PC-3 (cell line): ENCODE data around the gene SGPL1. TPM values are rescaled to one million over a fixed set of nuclear protein-coding genes. Genes with fewer than 3 reads are reported as not detected.

ENCODE experiments used
- ATAC-seq: fragments of 200-7000 bp; cut with Tn5 transposase; 2 replicates; pipeline ENCODE4 v1.9.1; 2020; ENCODE audit warnings: mild to moderate bottlenecking, moderate library complexity
- BruUV-seq: library from RNA; stranded (reverse); fragments of 400-500 nt; replicated peaks from 2 replicates; lab custom pipeline; 2021; lab: Mats Ljungman, UMichigan
- CTCF ChIA-PET: fragments of 300-600 bp; sonication (Branson Sonifier 250); formaldehyde crosslinking; loops from one replicate; lab custom pipeline; 2022; ENCODE audit warnings: antibody characterized with exemption; lab: Charles Lee
- POLR2A ChIA-PET: fragments of 300-600 bp; sonication (Branson Sonifier 250); formaldehyde crosslinking; loops from one replicate; lab custom pipeline; 2022; ENCODE audit warnings: antibody characterized with exemption; ENCODE audit not compliant: unreplicated experiment; lab: Charles Lee
- DNase-seq: peaks from one replicate; pipeline ENCODE4 v3.0.0-alpha.2; 2015
- H2AFZ ChIP-seq: fragments of 300-600 bp; sonication (generic); 2 replicates; pipeline ENCODE4 v1.6.0; 2016; ENCODE audit warnings: antibody characterized with exemption, low read length
- H3F3A ChIP-seq: fragments of 300-600 bp; sonication (generic); one replicate; pipeline ENCODE4 v1.6.0; 2017; ENCODE audit warnings: antibody characterized with exemption, low read length, control low read depth, mild to moderate bottlenecking; ENCODE audit not compliant: unreplicated experiment
- H3K27ac ChIP-seq: fragments of 300-600 bp; sonication (generic); 2 replicates; pipeline ENCODE4 v1.5.1; 2016; ENCODE audit warnings: mild to moderate bottlenecking, low read length
- H3K27me3 ChIP-seq: fragments of 300-600 bp; sonication (generic); 2 replicates; pipeline ENCODE4 v1.6.1; 2016; ENCODE audit warnings: low read length, mixed read lengths
- H3K36me3 ChIP-seq: fragments of 300-600 bp; sonication (generic); 2 replicates; pipeline ENCODE4 v1.6.1; 2016; ENCODE audit warnings: low read depth, mixed run types, low read length, mixed read lengths
- H3K4me1 ChIP-seq: fragments of 300-600 bp; sonication (generic); 2 replicates; pipeline ENCODE4 v1.5.1; 2016; ENCODE audit warnings: low read length; ENCODE audit not compliant: insufficient read depth
- H3K4me2 ChIP-seq: fragments of 300-600 bp; sonication (generic); 2 replicates; pipeline ENCODE4 v1.6.0; 2016; ENCODE audit warnings: low read length
- H3K4me3 ChIP-seq: fragments of 300-600 bp; sonication (generic); 2 replicates; pipeline ENCODE4 v1.5.1; 2016; ENCODE audit warnings: mild to moderate bottlenecking, low read length, mixed read lengths
- H3K79me2 ChIP-seq: fragments of 300-600 bp; sonication (generic); 2 replicates; pipeline ENCODE4 v1.6.1; 2017; ENCODE audit warnings: low read length, mixed read lengths
- H3K9ac ChIP-seq: fragments of 300-600 bp; sonication (generic); 2 replicates; pipeline ENCODE4 v1.6.0; 2016; ENCODE audit warnings: mild to moderate bottlenecking, low read length
- H3K9me2 ChIP-seq: fragments of 300-600 bp; sonication (generic); replicated peaks from 2 replicates; pipeline ENCODE4 v1.6.1; 2016; ENCODE audit warnings: mixed run types, low read length, mixed read lengths
- H3K9me3 ChIP-seq: fragments of 300-600 bp; sonication (generic); 2 replicates; pipeline ENCODE4 v1.6.1; 2016; ENCODE audit warnings: low read length, mixed read lengths
- H4K20me1 ChIP-seq: fragments of 300-600 bp; sonication (generic); 2 replicates; pipeline ENCODE4 v1.6.1; 2016; ENCODE audit warnings: low read length, mixed read lengths
- CTCF ChIP-seq: fragments of 300-600 bp; sonication (generic); conservative IDR thresholded peaks from 2 replicates; pipeline ENCODE4 v1.5.1; 2017; ENCODE audit warnings: antibody characterized with exemption, low read depth, mild to moderate bottlenecking, low read length
- EZH2 ChIP-seq: fragments of 300-600 bp; sonication (generic); IDR thresholded peaks from one replicate; pipeline ENCODE4 v1.6.1; 2017; ENCODE audit warnings: antibody characterized with exemption, mild to moderate bottlenecking, low read length; ENCODE audit not compliant: unreplicated experiment
- EZH2phosphoT487 ChIP-seq: fragments of 300-600 bp; sonication (generic); IDR thresholded peaks from 2 replicates; pipeline ENCODE4 v1.6.1; 2018; ENCODE audit warnings: mild to moderate bottlenecking, antibody characterized with exemption, low read length, borderline replicate concordance
- intact Hi-C: fragments of 100-400 bp; cut with micrococcal nuclease; formaldehyde crosslinking; loops from 2 replicates; pipeline ENCODE4 v1.9.0; 2023
- total RNA-seq: library from RNA; depleted of rRNA; stranded (reverse); fragments of >200 nt; gene quantifications from 2 replicates; pipeline ENCODE4 v1.2.3, GENCODE V29; 2014

The SGPL1 gene
- total RNA-seq, 1 experiment from 2014 or later = 77.6 TPM

- no peaks in the 10 kb centered on the region for H3K9me2 ChIP-seq
- H3K79me2 ChIP-seq = peaks cover 10% of the 10 kb centered on the region
- H4K20me1 ChIP-seq = no peaks in the 10 kb centered on the region
- CTCF ChIA-PET = no interaction called here
- H3K9ac ChIP-seq = no peak overlapping the region
- H3K4me1 ChIP-seq = peaks cover 20% of the 10 kb centered on the region
- no peaks in the 10 kb centered on the region for H3K36me3 ChIP-seq
- H3K27me3 ChIP-seq = no peaks in the 10 kb centered on the region
- H3K9me3 ChIP-seq = no peaks in the 10 kb centered on the region
- TF ChIP-seq EZH2phosphoT487 (no peak), EZH2 (no peak), CTCF (no peak)
- no TSS peak for BruUV-seq
- intact Hi-C loops = no loop called here
- POLR2A ChIA-PET = no interaction called here
- H3K27ac ChIP-seq = no peak overlapping the region
- no peaks in the 10 kb centered on the region for H3F3A ChIP-seq
- no peak overlapping the region for H3K4me3 ChIP-seq
- no peak for ATAC-seq
- DNase-seq = no peak
- no peak overlapping the region for H3K4me2 ChIP-seq
- no peak overlapping the region for H2AFZ ChIP-seq
These were observed 77.7 kb downstream of the SGPL1 start for GRCh38 chr10:70893227-70894006.

DNA sequence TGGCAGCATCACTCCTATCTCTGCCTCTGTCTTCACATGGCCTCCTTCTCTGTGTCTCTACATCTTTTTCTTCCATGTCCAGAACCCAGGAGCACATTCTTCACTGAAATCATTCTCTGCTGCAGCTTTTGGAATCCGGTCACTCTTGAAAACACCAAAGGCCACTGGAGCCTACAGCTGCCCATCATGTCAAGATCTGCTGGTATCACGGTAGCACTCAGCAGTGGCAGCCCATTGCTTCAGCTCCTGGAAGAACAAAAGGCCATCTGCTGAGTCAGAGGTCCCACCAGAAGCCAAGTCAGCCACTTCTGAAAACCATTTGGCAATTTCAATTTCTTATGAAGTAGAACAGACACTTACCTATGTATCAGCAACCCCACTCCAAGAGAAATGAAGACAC lies 78.7 kb downstream of the SGPL1 start:
- no peaks in the 10 kb centered on the region for H3K9me2 ChIP-seq
- TF ChIP-seq EZH2phosphoT487 = no peak
- no peak for TF ChIP-seq CTCF
- no peak for TF ChIP-seq EZH2
- H3K27me3 ChIP-seq = no peaks in the 10 kb centered on the region
- H3K4me1 ChIP-seq = peaks cover 17% of the 10 kb centered on the region
- peaks cover under 1% of the 10 kb centered on the region for H3K79me2 ChIP-seq
- POLR2A ChIA-PET = no interaction called here
- H3K36me3 ChIP-seq = no peaks in the 10 kb centered on the region
- BruUV-seq = no TSS peak
- no peak overlapping the region for H2AFZ ChIP-seq
- no peak overlapping the region for H3K27ac ChIP-seq
- H3K4me2 ChIP-seq = no peak overlapping the region
- CTCF ChIA-PET = interaction anchor here (0.7 kb wide), 1 partner anchor 56 kb away, joined by 5 read pairs; no protein-coding TSS in a partner anchor
- H3K9me3 ChIP-seq = no peaks in the 10 kb centered on the region
- intact Hi-C loops = no loop called here
- DNase-seq = no peak
- no peaks in the 10 kb centered on the region for H3F3A ChIP-seq
- H3K4me3 ChIP-seq = no peak overlapping the region
- H3K9ac ChIP-seq = no peak overlapping the region
- no peaks in the 10 kb centered on the region for H4K20me1 ChIP-seq
- ATAC-seq = no peak

- Histone ChIP-seq H3K9ac (no peak overlapping the region), H3F3A (no peaks in the 10 kb centered on the region), H3K27ac (no peak overlapping the region), H3K79me2 (no peaks in the 10 kb centered on the region), H2AFZ (no peak overlapping the region), H3K9me3 (no peaks in the 10 kb centered on the region), H3K27me3 (no peaks in the 10 kb centered on the region), H3K9me2 (no peaks in the 10 kb centered on the region), H3K4me1 (peaks cover 10% of the 10 kb centered on the region), H4K20me1 (no peaks in the 10 kb centered on the region), H3K4me2 (no peak overlapping the region), H3K4me3 (no peak overlapping the region), H3K36me3 (no peaks in the 10 kb centered on the region)
- DNase-seq = no peak
- no peak for ATAC-seq
- TF ChIP-seq CTCF (no peak), EZH2 (no peak), EZH2phosphoT487 (no peak)
- CTCF ChIA-PET = no interaction called here
- POLR2A ChIA-PET = no interaction called here
- BruUV-seq = no TSS peak
- intact Hi-C loops = no loop called here
These were observed 80.8 kb downstream of the SGPL1 start for GRCh38 chr10:70896551-70896950.
